GM12892 (cell line): Measurements from ENCODE around the gene SMLR1.
A peak's percentile ranks its signal among the peaks of the same experiment; 100 is the strongest.

ENCODE experiments used
- DNase-seq: peaks from one replicate; pipeline ENCODE4 v3.0.0; 2011; ENCODE audit not compliant: insufficient read length
- FAIRE-seq: peaks from 2 replicates; lab custom pipeline; 2011; peaks lifted over from hg19 to GRCh38; lab: Jason Lieb, UNC
- POLR2A ChIP-seq: IDR thresholded peaks from 2 replicates; pipeline ENCODE4 v1.6.1; 2011; ENCODE audit warnings: low read depth, low read length, control low read depth
- POLR2AphosphoS5 ChIP-seq: IDR thresholded peaks from 2 replicates; pipeline ENCODE4 v1.6.1; 2011; ENCODE audit warnings: low read depth, low read length, control low read depth
- TAF1 ChIP-seq: IDR thresholded peaks from 2 replicates; pipeline ENCODE4 v1.6.1; 2011; ENCODE audit warnings: low read depth, mild to moderate bottlenecking, control low read depth, low read length, borderline replicate concordance

SMLR1 gene

DNA sequence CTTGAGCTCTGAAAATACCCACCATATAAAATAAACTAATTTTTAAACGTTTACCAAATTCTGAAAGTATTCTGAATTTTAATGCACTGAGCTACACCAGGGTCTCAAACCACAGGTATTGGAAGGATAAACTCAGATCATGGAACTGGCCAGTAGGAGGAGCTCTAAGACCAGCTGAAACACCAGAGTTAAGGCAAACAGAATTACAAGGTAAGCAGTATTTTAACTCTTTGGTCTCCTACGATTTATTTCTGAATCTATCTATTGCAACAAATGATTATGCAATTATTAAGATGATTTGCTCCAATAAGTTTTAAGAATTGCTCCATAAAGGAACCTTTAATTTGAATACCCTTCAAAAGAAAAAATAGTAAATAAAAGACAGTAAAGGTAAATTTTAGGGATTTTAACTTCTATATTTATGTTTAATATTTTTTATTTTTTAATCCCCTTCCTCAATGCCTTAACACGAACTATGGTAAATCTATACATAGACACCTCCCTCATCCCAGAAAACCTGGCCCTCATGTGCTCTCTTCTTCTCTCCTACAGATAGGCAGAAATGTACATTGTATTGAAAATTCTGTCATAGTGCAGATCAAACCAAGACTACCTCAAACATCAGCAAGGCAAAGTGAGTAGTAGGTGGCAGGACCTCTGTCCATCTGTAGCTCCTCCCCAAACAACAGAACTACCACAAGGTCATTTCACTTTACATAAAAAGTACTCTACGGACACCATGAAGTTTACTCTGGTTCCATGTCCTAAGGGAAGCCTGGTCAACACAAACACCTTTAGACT is 58.4 kb downstream of the SMLR1 start:
- DNase-seq = no peak
- peak; percentile 79 for FAIRE-seq
- TF ChIP-seq TAF1 (no peak), POLR2A (no peak), POLR2AphosphoS5 (no peak)
